Fibroblast of lung (primary cell): ENCODE measurements around the gene TFAP2E.

Experiments
- EZH2 ChIP-seq: IDR thresholded peaks from 2 replicates; pipeline ENCODE4 v1.5.1; 2012; ENCODE audit warnings: low read length, control low read depth, mild to moderate bottlenecking; ENCODE audit errors: missing control alignments
- TF ChIP-seq, protein P1 (sequence below), 2 donors: IDR thresholded peaks in 1 of 2; conservative IDR thresholded peaks in 1 of 2; 1 replicate in 1 of 2; 2 replicates in 1 of 2; pipeline ENCODE4 v1.5.1; 2011 to 2012; ENCODE audit warnings: low read length in 2 of 2, control low read depth in 1 of 2, inconsistent platforms in 1 of 2, low read depth in 1 of 2, mild to moderate bottlenecking in 1 of 2

DNA sequence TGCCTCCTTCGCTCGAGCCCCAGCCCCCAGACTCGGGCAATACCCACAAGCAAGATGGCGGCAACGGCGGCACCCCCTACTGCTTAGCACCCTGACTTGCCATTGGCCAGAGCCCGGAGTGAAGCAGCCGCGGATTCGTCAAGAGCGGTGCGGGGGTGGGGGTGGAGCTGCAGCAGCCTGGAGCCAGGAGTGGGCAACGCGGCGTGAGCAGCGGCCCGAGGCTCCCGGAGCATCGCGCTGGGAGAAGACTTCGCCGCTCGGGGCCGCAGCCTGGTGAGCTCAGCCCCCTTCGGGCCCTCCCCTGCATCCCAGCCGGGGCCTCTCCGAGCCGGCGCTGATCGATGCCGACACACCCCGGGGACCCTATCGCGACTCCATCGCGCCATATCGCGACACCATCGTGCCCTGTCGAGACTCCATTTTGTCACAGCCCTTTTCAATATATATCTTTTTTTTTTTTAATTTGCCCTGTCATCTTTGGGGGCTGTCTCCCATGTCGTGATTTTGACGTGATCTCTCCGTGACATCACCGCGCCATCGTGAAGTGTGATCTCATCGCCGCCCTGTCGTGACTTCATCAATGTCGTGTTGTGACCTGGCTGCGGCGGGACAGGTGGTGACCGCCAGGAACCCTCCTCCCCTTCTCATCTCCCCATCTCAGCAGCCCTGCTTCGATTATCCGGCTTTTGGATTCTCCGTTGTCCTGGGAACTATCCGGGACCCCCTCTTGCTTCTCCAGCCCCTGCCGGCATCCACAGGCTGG is 15.3 kb upstream of the TFAP2E start, which contains the start of gene NCDN:
- TF ChIP-seq, protein P1, sequence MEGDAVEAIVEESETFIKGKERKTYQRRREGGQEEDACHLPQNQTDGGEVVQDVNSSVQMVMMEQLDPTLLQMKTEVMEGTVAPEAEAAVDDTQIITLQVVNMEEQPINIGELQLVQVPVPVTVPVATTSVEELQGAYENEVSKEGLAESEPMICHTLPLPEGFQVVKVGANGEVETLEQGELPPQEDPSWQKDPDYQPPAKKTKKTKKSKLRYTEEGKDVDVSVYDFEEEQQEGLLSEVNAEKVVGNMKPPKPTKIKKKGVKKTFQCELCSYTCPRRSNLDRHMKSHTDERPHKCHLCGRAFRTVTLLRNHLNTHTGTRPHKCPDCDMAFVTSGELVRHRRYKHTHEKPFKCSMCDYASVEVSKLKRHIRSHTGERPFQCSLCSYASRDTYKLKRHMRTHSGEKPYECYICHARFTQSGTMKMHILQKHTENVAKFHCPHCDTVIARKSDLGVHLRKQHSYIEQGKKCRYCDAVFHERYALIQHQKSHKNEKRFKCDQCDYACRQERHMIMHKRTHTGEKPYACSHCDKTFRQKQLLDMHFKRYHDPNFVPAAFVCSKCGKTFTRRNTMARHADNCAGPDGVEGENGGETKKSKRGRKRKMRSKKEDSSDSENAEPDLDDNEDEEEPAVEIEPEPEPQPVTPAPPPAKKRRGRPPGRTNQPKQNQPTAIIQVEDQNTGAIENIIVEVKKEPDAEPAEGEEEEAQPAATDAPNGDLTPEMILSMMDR (conservative IDR thresholded peaks at IDR 0.05 in 1 of 2, IDR thresholded peaks at IDR 0.05 in 1 of 2; ENCODE audit: low read depth in 1 of 2, low read length in 2 of 2) = no peak
- no peak for TF ChIP-seq EZH2
